GM23248 (cell line): Measurements from ENCODE around the gene EARS2. TPM values are rescaled to one million over a fixed set of nuclear protein-coding genes. Genes with fewer than 3 reads are reported as not detected.
"Not testable (repeated sequence)": the region's sequence is repeated elsewhere in the genome, so short reads cannot be mapped to it uniquely, and the experiment has no call there.

Experiments used
- DNase-seq: peaks from one replicate; pipeline ENCODE4 v3.0.0-alpha.2; 2015
- H2AFZ ChIP-seq: fragments of 200-600 bp; sonication (generic); 2 replicates; pipeline ENCODE4 v1.6.1; 2016; ENCODE audit warnings: antibody characterized with exemption
- H3F3A ChIP-seq: fragments of 200-600 bp; sonication (generic); 2 replicates; pipeline ENCODE4 v1.6.1; 2016; ENCODE audit warnings: mild to moderate bottlenecking, antibody characterized with exemption, mixed run types; ENCODE audit not compliant: insufficient read depth
- H3K27ac ChIP-seq: fragments of 200-600 bp; sonication (generic); 2 replicates; pipeline ENCODE4 v1.5.1; 2016; ENCODE audit warnings: mild to moderate bottlenecking
- H3K27me3 ChIP-seq: fragments of 200-600 bp; sonication (generic); replicated peaks from 2 replicates; pipeline ENCODE4 v1.6.1; 2016; ENCODE audit warnings: mild to moderate bottlenecking; ENCODE audit not compliant: insufficient read depth
- H3K36me3 ChIP-seq: fragments of 200-600 bp; sonication (generic); 2 replicates; pipeline ENCODE4 v1.6.1; 2016; ENCODE audit warnings: low read depth, mild to moderate bottlenecking
- H3K4me1 ChIP-seq: fragments of 200-600 bp; sonication (generic); 2 replicates; pipeline ENCODE4 v1.6.1; 2016; ENCODE audit warnings: mild to moderate bottlenecking; ENCODE audit not compliant: insufficient read depth
- H3K4me2 ChIP-seq: fragments of 200-600 bp; sonication (generic); one replicate; pipeline ENCODE4 v1.6.1; 2016; ENCODE audit warnings: mild to moderate bottlenecking; ENCODE audit not compliant: unreplicated experiment
- H3K4me3 ChIP-seq: fragments of 200-600 bp; sonication (generic); 2 replicates; pipeline ENCODE4 v1.5.1; 2016; ENCODE audit warnings: mild to moderate bottlenecking
- H3K79me2 ChIP-seq: fragments of 200-600 bp; sonication (generic); 2 replicates; pipeline ENCODE4 v1.6.1; 2016; ENCODE audit warnings: mild to moderate bottlenecking; ENCODE audit not compliant: insufficient read depth
- H3K9ac ChIP-seq: fragments of 200-600 bp; sonication (generic); 2 replicates; pipeline ENCODE4 v1.6.1; 2016; ENCODE audit warnings: mild to moderate bottlenecking
- H3K9me2 ChIP-seq: fragments of 200-600 bp; sonication (generic); 2 replicates; pipeline ENCODE4 v1.6.1; 2016; ENCODE audit warnings: mixed run types, mild to moderate bottlenecking, moderate library complexity; ENCODE audit not compliant: insufficient read depth
- H3K9me3 ChIP-seq: fragments of 200-600 bp; sonication (generic); one replicate; pipeline ENCODE4 v1.6.1; 2017; ENCODE audit warnings: low read depth
- H4K20me1 ChIP-seq: fragments of 200-600 bp; sonication (generic); 2 replicates; pipeline ENCODE4 v1.6.0; 2016; ENCODE audit not compliant: insufficient read depth
- EZH2 ChIP-seq: fragments of 200-600 bp; sonication (generic); IDR thresholded peaks from 2 replicates; pipeline ENCODE4 v1.6.1; 2018; ENCODE audit warnings: antibody characterized with exemption, mild to moderate bottlenecking; ENCODE audit not compliant: insufficient read depth, poor library complexity, severe bottlenecking
- EZH2phosphoT487 ChIP-seq: fragments of 200-600 bp; sonication (generic); IDR thresholded peaks from 2 replicates; pipeline ENCODE4 v1.6.1; 2018; ENCODE audit warnings: antibody characterized with exemption, moderate library complexity, mild to moderate bottlenecking, low read depth; ENCODE audit not compliant: insufficient read depth
- WGBS, 2 experiments: methylation state at CpG; one replicate each; pipeline ENCODE4 v1.1.6; 2015 to 2017; ENCODE audit warnings: low lambda C conversion rate in 2 of 2, low coverage in 1 of 2; ENCODE audit errors: missing lambda C conversion rate in 2 of 2; 5-methylcytosine and 5-hydroxymethylcytosine counted together
- in situ Hi-C: fragments of 300-500 bp; cut with MboI; formaldehyde crosslinking; loops from 2 replicates; pipeline ENCODE4 v1.15.0; 2020
- polyA plus RNA-seq: library from polyadenylated mRNA; unstranded; fragments of >200 nt; fragmentation: Nextera tagmentation; extraction: Ambion mirVana; gene quantifications from 2 replicates; pipeline ENCODE4 v1.2.1, GENCODE V29; 2016
- total RNA-seq: library from RNA; depleted of rRNA; stranded (reverse); fragments of >200 nt; shearing (Covaris generic); gene quantifications from 2 replicates; pipeline ENCODE4 v1.2.3, GENCODE V29; 2014

The EARS2 gene
- total and polyA plus RNA-seq, 2 experiments from 2014 or later, result 15.6 to 27.1 TPM

DNA sequence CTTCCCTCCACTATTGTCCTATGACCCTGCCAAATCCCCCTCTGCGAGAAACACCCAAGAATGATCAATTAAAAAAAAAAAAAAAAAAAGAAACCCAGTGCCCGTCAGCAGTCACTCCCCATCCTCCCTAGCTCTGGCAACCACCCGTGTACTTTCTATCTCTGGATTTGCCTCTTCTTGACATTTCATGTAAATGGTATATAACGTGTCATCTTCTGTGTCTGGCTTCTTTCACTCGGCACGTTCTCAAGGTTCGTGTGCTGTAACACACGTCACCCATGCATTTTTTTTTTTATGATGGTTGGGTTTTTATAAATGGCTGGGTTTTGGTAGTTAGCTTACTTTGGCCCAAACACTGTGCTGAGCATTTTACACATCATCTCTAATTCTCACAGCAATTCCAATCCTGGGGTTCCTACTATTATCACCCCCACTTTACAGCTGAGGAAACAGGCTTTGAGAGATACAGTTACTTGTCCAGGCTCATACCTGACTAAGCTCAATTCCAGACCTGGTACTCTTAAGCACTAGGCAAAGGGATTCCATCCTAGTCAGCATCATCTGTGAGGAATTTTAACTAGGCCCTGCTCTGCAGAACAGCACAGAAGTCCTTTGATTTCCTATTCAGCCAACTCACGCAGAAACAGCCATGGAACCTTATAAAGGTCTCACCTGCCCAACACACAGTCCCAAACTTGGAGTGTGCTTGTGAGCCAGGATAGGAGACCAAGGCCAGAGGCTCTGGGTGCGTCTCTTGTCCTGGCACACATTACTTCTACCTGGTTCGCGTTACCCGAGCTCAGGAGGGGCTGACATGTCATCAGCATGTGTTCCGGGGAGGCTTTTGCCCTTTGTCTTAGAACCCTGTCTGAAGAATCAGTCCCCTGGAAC, 27.3 kb upstream of the EARS2 start:
- Histone ChIP-seq H3K9me3 (no peaks in the 10 kb centered on the region), H3F3A (peaks cover 28% of the 10 kb centered on the region), H3K9ac (no peak overlapping the region), H3K27me3 (no peaks in the 10 kb centered on the region), H3K4me3 (no peak overlapping the region), H3K9me2 (no peaks in the 10 kb centered on the region), H3K27ac (no peak overlapping the region), H2AFZ (no peak overlapping the region), H3K4me2 (no peak overlapping the region), H3K79me2 (peaks cover 38% of the 10 kb centered on the region), H3K36me3 (peaks cover 31% of the 10 kb centered on the region), H4K20me1 (no peaks in the 10 kb centered on the region; the same call in 1 of the 2 replicates), H3K4me1 (peaks cover 17% of the 10 kb centered on the region)
- 83 to 85% methylated on average over 13 to 14 of the region's 14 CpGs for WGBS, 2 experiments
- DNase-seq, result no peak
- TF ChIP-seq EZH2, result no peak
- TF ChIP-seq EZH2phosphoT487, result no peak
- in situ Hi-C loops, result no loop called here

DNA sequence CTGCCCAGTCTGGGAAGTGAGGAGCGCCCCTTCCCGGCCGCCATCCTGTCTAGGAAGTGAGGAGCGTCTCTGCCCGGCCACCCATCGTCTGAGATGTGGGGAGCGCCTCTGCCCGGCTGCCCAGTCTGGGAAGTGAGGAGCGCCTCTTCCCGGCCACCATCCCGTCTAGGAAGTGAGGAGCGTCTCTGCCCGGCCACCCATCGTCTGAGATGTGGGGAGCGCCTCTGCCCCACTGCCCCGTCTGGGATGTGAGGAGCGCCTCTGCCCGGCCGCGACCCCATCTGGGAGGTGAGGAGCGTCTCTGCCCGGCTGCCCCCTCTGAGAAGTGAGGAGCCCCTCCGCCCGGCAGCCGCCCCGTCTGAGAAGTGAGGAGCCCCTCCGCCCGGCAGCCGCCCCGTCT, 26.1 kb upstream of the EARS2 start:
- H3K9me2 ChIP-seq, in situ Hi-C loops: not testable (repeated sequence)

DNA sequence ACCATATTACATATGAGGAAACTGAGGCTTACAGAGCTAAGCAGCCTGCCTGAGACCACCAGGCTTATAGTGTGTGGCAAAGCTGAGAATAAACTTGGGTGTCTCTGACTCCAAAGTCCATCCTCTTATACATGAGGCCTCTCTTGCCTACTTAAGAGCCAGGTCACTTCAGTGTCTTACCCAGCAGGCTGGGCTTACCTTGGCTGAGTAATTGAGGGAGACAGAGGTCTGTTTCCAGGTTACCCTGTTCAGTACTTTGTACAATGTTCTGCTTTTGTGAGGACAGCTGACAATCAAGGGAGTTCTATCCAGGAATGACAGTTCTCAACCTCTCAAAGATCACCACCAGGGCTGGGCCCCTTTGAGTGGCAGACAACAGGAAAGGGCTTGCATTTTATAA, 24.6 kb upstream of the EARS2 start:
- no peaks in the 10 kb centered on the region for H4K20me1 ChIP-seq
- no peak overlapping the region for H3K4me3 ChIP-seq
- H3K27ac ChIP-seq, result no peak overlapping the region
- H3K36me3 ChIP-seq, result peaks cover 28% of the 10 kb centered on the region
- H3K4me1 ChIP-seq, result no peaks in the 10 kb centered on the region
- in situ Hi-C loops, result no loop called here
- H3K9me2 ChIP-seq, result no peaks in the 10 kb centered on the region
- peaks cover 11% of the 10 kb centered on the region for H3K79me2 ChIP-seq
- H3K9ac ChIP-seq, result no peak overlapping the region
- H2AFZ ChIP-seq, result no peak overlapping the region
- no peak overlapping the region for H3K4me2 ChIP-seq
- no peaks in the 10 kb centered on the region for H3K27me3 ChIP-seq
- H3F3A ChIP-seq, result peaks cover 42% of the 10 kb centered on the region
- TF ChIP-seq EZH2 (no peak), EZH2phosphoT487 (no peak)
- H3K9me3 ChIP-seq, result no peaks in the 10 kb centered on the region
- DNase-seq, result no peak

More for the DNA sequence above, 26.1 kb upstream of the EARS2 start:
- Histone ChIP-seq H3K4me1 (peaks cover 11% of the 10 kb centered on the region), H3K79me2 (peaks cover 27% of the 10 kb centered on the region), H3F3A (peaks cover 29% of the 10 kb centered on the region), H3K36me3 (peaks cover 28% of the 10 kb centered on the region)
- not testable (repeated sequence) for H3K4me2 ChIP-seq, H3K9ac ChIP-seq, H4K20me1 ChIP-seq, H3K27ac ChIP-seq, DNase-seq, H3K27me3 ChIP-seq, H3K4me3 ChIP-seq, H3K9me3 ChIP-seq, H2AFZ ChIP-seq
- 97 to 100% methylated on average over 4 to 19 of the region's 30 CpGs for WGBS, 2 experiments

DNA sequence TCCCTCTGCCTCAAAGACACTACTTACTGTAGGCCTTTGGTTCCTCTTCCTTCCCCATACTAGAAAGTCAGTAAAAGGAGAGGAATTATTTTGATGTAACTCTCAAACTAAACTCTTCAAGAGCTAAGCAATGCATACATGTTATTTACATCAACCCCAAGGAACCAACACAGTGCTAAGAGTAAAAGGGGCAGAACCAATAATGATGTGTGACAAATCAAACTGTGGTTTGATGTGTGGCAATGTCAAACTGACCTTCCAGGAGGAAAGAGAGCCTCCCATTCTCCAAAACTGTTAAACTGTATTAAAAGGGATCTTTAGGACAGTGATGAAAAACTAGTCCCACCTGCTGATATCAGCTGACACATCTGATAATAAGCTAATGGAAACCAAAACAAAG, 23.2 kb upstream of the EARS2 start:
- H3K27ac ChIP-seq, result no peak overlapping the region
- in situ Hi-C loops, result no loop called here
- no peaks in the 10 kb centered on the region for H3K27me3 ChIP-seq
- no peaks in the 10 kb centered on the region for H3K9me3 ChIP-seq
- H3K4me3 ChIP-seq, result no peak overlapping the region
- H3K4me2 ChIP-seq, result no peak overlapping the region
- no peaks in the 10 kb centered on the region for H3K4me1 ChIP-seq
- no peaks in the 10 kb centered on the region; the same call in 1 of the 2 replicates for H4K20me1 ChIP-seq
- H3K9ac ChIP-seq, result no peak overlapping the region
- no peak for DNase-seq
- TF ChIP-seq EZH2 (no peak), EZH2phosphoT487 (no peak)
- H3K9me2 ChIP-seq, result no peaks in the 10 kb centered on the region
- H2AFZ ChIP-seq, result no peak overlapping the region
- no peaks in the 10 kb centered on the region for H3K79me2 ChIP-seq
- H3F3A ChIP-seq, result peaks cover 47% of the 10 kb centered on the region
- H3K36me3 ChIP-seq, result peaks cover 34% of the 10 kb centered on the region

DNA sequence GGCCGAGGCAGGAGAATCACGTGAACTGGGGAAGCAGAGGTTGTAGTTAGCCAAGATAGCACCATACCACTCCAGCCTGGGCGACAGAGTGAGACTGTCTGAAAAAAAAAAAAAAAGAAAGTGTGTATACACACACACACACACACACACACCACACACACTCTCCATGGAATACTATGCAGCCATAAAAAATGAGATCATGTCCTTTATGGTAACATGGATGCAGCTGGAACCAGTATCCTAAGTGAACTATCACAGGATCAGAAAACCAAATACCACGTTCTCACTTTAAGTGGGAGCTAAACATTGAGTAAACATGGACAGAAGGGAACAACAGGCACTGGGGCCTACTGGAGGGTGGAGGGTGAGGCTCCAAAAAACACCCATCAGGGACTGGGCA, 22.2 kb upstream of the EARS2 start:
- no peaks in the 10 kb centered on the region for H3K79me2 ChIP-seq
- 95% methylated on average over 4 of the region's 4 CpGs for WGBS, 2 experiments
- H3K4me1 ChIP-seq, result no peaks in the 10 kb centered on the region

More for the DNA sequence above, 22.2 kb upstream of the EARS2 start:
- H3K9me3 ChIP-seq, result no peaks in the 10 kb centered on the region
- H3K36me3 ChIP-seq, result peaks cover 34% of the 10 kb centered on the region
- TF ChIP-seq EZH2 (no peak), EZH2phosphoT487 (no peak)
- no peaks in the 10 kb centered on the region for H3K9me2 ChIP-seq
- no peak overlapping the region for H2AFZ ChIP-seq
- no peak overlapping the region for H3K4me3 ChIP-seq
- peaks cover 49% of the 10 kb centered on the region for H3F3A ChIP-seq
- H4K20me1 ChIP-seq, result no peaks in the 10 kb centered on the region; the same call in 1 of the 2 replicates
- no peak for DNase-seq
- in situ Hi-C loops, result no loop called here
- no peaks in the 10 kb centered on the region for H3K27me3 ChIP-seq
- no peak overlapping the region for H3K9ac ChIP-seq
- no peak overlapping the region for H3K27ac ChIP-seq
- H3K4me2 ChIP-seq, result no peak overlapping the region
